ENCODE data around the gene FBH1.

The FBH1 gene

GRCh38 chr10:5911670-5912069 is 21.6 kb downstream of the FBH1 start:
- Histone ChIP-seq H3K27ac (ENCODE audit: low read depth, low read length) (no peak overlapping the region), H3K79me2 (ENCODE audit: control insufficient read depth, low read length) (0 out of 2 replicates have a peak, but pooled peaks cover under 1% of the 10 kb centered on the region), H3K9me3 (ENCODE audit: control insufficient read depth, insufficient read depth, low read length) (no peaks in the 10 kb centered on the region), H3K36me3 (ENCODE audit: control insufficient read depth, low read length) (peaks cover 68% of the 10 kb centered on the region), H3K27me3 (ENCODE audit: control insufficient read depth, low read length) (no peaks in the 10 kb centered on the region), H3K9me2 (replicated peaks; ENCODE audit: control insufficient read depth, low read length) (no peaks in the 10 kb centered on the region), H3F3A (ENCODE audit: control insufficient read depth, insufficient read depth) (no peaks in the 10 kb centered on the region), H3K4me3 (ENCODE audit: low read length) (no peak overlapping the region), H4K20me1 (ENCODE audit: control insufficient read depth, insufficient read depth, low read depth, low read length) (no peaks in the 10 kb centered on the region), H3K4me2 (ENCODE audit: low read length) (no peak overlapping the region), H3K4me1 (ENCODE audit: control insufficient read depth, low read length) (no peaks in the 10 kb centered on the region)
- TF ChIP-seq CTCF (IDR thresholded peaks at IDR 0.05; ENCODE audit: low read depth, low read length, poor library complexity, severe bottlenecking) (no peak), EZH2phosphoT487 (IDR thresholded peaks at IDR 0.05; ENCODE audit: borderline replicate concordance, low read length) (no peak)

GRCh38 chr10:5913736-5914135 is 23.7 kb downstream of the FBH1 start:
- Histone ChIP-seq H3K27ac (ENCODE audit: low read depth, low read length) (no peak overlapping the region), H4K20me1 (ENCODE audit: control insufficient read depth, insufficient read depth, low read depth, low read length) (no peaks in the 10 kb centered on the region), H3K4me2 (ENCODE audit: low read length) (no peak overlapping the region), H3K36me3 (ENCODE audit: control insufficient read depth, low read length) (peaks cover 85% of the 10 kb centered on the region), H3K9me3 (ENCODE audit: control insufficient read depth, insufficient read depth, low read length) (no peaks in the 10 kb centered on the region), H3K4me3 (ENCODE audit: low read length) (no peak overlapping the region), H3K4me1 (ENCODE audit: control insufficient read depth, low read length) (no peaks in the 10 kb centered on the region), H3K27me3 (ENCODE audit: control insufficient read depth, low read length) (no peaks in the 10 kb centered on the region), H3K9me2 (replicated peaks; ENCODE audit: control insufficient read depth, low read length) (no peaks in the 10 kb centered on the region), H3F3A (ENCODE audit: control insufficient read depth, insufficient read depth) (no peaks in the 10 kb centered on the region), H3K79me2 (ENCODE audit: control insufficient read depth, low read length) (no peaks in the 10 kb centered on the region)
- TF ChIP-seq EZH2phosphoT487 (IDR thresholded peaks at IDR 0.05; ENCODE audit: borderline replicate concordance, low read length) (no peak), CTCF (IDR thresholded peaks at IDR 0.05; ENCODE audit: low read depth, low read length, poor library complexity, severe bottlenecking) (no peak)

- Histone ChIP-seq H3K9me2 (replicated peaks; ENCODE audit: control insufficient read depth, low read length) (no peaks in the 10 kb centered on the region), H3K4me2 (ENCODE audit: low read length) (no peak overlapping the region), H3K27ac (ENCODE audit: low read depth, low read length) (no peak overlapping the region), H3K79me2 (ENCODE audit: control insufficient read depth, low read length) (no peaks in the 10 kb centered on the region), H3K9me3 (ENCODE audit: control insufficient read depth, insufficient read depth, low read length) (no peaks in the 10 kb centered on the region), H3K36me3 (ENCODE audit: control insufficient read depth, low read length) (peaks cover 83% of the 10 kb centered on the region), H3K4me1 (ENCODE audit: control insufficient read depth, low read length) (no peaks in the 10 kb centered on the region), H3K27me3 (ENCODE audit: control insufficient read depth, low read length) (no peaks in the 10 kb centered on the region), H3F3A (ENCODE audit: control insufficient read depth, insufficient read depth) (no peaks in the 10 kb centered on the region), H4K20me1 (ENCODE audit: control insufficient read depth, insufficient read depth, low read depth, low read length) (no peaks in the 10 kb centered on the region), H3K4me3 (ENCODE audit: low read length) (no peak overlapping the region)
- no peak for TF ChIP-seq CTCF (IDR thresholded peaks at IDR 0.05; ENCODE audit: low read depth, low read length, poor library complexity, severe bottlenecking)
- TF ChIP-seq EZH2phosphoT487 (IDR thresholded peaks at IDR 0.05; ENCODE audit: borderline replicate concordance, low read length) = no peak
Observed at GRCh38 chr10:5915451-5915850, 25.4 kb downstream of the FBH1 start.

GRCh38 chr10:5917305-5917704 is 27.3 kb downstream of the FBH1 start:
- no peak overlapping the region for H3K4me2 ChIP-seq (ENCODE audit: low read length)
- H3K36me3 ChIP-seq (ENCODE audit: control insufficient read depth, low read length) = peaks cover 88% of the 10 kb centered on the region

More at GRCh38 chr10:5917305-5917704, 27.3 kb downstream of the FBH1 start:
- no peaks in the 10 kb centered on the region for H3K27me3 ChIP-seq (ENCODE audit: control insufficient read depth, low read length)
- H3F3A ChIP-seq (ENCODE audit: control insufficient read depth, insufficient read depth) = no peaks in the 10 kb centered on the region
- H3K4me3 ChIP-seq (ENCODE audit: low read length) = no peak overlapping the region
- H3K9me3 ChIP-seq (ENCODE audit: control insufficient read depth, insufficient read depth, low read length) = no peaks in the 10 kb centered on the region
- no peaks in the 10 kb centered on the region for H3K9me2 ChIP-seq (replicated peaks; ENCODE audit: control insufficient read depth, low read length)
- H3K27ac ChIP-seq (ENCODE audit: low read depth, low read length) = no peak overlapping the region
- H3K79me2 ChIP-seq (ENCODE audit: control insufficient read depth, low read length) = no peaks in the 10 kb centered on the region
- H4K20me1 ChIP-seq (ENCODE audit: control insufficient read depth, insufficient read depth, low read depth, low read length) = no peaks in the 10 kb centered on the region
- TF ChIP-seq EZH2phosphoT487 (IDR thresholded peaks at IDR 0.05; ENCODE audit: borderline replicate concordance, low read length) (no peak), CTCF (IDR thresholded peaks at IDR 0.05; ENCODE audit: low read depth, low read length, poor library complexity, severe bottlenecking) (no peak)
- H3K4me1 ChIP-seq (ENCODE audit: control insufficient read depth, low read length) = no peaks in the 10 kb centered on the region

All from DOHH2 (cell line).